ENCODE measurements around the gene SF3A2. TPM values are rescaled to one million over a fixed set of nuclear protein-coding genes. Genes with fewer than 3 reads are reported as not detected.

Gene SF3A2
- total RNA-seq, 1 experiment from 2014 or later: 184 TPM

DNA sequence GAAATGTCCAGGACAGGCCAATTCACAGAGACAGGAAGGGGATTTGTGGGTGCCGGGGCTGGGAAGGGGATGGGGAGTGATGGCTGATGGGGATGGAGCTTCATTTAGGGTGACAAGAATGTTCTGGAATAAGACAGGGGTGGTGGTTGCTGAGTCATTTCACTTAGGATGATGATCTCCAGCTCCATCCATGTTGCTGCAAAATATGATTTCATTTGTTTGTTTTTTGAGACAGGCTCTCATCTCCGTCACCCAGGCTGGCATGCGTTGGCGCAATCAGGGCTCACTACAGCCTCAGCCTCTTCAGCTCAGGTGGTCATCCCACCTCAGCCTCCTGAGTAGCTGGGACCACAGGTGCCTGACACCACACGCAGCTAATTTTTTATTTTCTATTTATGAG, 22.7 kb downstream of the SF3A2 start:
- H3K4me1 Mint-ChIP-seq: no peaks in the 10 kb centered on the region
- ChIA-PET CTCF (interaction anchor here (0.7 to 2.0 kb wide), 5 partner anchors 13 to 329 kb away, joined by 3 to 6 read pairs (median 4); partner anchors contain the start of gene LSM7), POLR2A (no interaction called here)
- peaks cover 4% of the 10 kb centered on the region for H3K27me3 Mint-ChIP-seq (ENCODE audit: low read depth)
- H3K27ac Mint-ChIP-seq: no peak overlapping the region
- no peak overlapping the region for H3K4me3 Mint-ChIP-seq
- TF ChIP-seq RELA (CRISPR knock-in tag; IDR thresholded peaks at IDR 0.05; ENCODE audit: borderline replicate concordance) (no peak), ZNF396 (CRISPR knock-in tag; IDR thresholded peaks at IDR 0.05; ENCODE audit: borderline replicate concordance) (no peak), EMX1 (CRISPR knock-in tag; IDR thresholded peaks at IDR 0.05) (no peak)
- TF ChIP-seq, protein P1, sequence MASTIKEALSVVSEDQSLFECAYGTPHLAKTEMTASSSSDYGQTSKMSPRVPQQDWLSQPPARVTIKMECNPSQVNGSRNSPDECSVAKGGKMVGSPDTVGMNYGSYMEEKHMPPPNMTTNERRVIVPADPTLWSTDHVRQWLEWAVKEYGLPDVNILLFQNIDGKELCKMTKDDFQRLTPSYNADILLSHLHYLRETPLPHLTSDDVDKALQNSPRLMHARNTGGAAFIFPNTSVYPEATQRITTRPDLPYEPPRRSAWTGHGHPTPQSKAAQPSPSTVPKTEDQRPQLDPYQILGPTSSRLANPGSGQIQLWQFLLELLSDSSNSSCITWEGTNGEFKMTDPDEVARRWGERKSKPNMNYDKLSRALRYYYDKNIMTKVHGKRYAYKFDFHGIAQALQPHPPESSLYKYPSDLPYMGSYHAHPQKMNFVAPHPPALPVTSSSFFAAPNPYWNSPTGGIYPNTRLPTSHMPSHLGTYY (CRISPR knock-in tag; IDR thresholded peaks at IDR 0.05): no peak
- no peaks in the 10 kb centered on the region for H3K36me3 Mint-ChIP-seq
- ATAC-seq: no peak
- H3K9me3 Mint-ChIP-seq: no peaks in the 10 kb centered on the region
- DNase-seq (ENCODE audit: low spot score): no peak

DNA sequence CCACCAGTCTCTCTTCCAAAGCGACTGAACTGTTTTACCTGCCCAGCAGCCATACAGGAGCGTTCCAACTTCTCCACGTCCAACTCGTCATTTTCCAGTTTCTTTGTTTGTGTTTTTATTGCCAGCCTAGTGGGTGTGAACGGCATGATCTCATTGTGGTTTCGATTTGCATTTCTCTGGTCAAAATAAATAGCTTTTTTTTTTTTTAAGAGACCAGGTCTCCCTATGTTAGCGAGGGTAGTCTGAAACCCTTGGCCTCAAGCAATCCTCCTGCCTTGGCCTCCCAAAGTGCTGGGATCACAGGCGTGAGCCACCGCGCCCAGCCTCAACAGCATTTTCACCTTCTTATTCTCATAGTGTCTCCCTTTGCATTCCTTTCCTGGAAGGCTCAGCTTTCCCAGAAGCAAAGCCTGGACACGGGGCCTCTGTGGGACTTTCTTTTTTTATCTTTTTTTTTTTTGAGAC, 23.7 kb downstream of the SF3A2 start:
- H3K9me3 Mint-ChIP-seq: no peaks in the 10 kb centered on the region
- no peak overlapping the region for H3K4me3 Mint-ChIP-seq
- ATAC-seq (no peak), DNase-seq (ENCODE audit: low spot score) (no peak)
- ChIA-PET CTCF (interaction anchor here (0.9 to 2.8 kb wide), 6 partner anchors 8 to 330 kb away, joined by 3 to 33 read pairs (median 8); partner anchors contain the start of gene PLEKHJ1), POLR2A (no interaction called here)
- no peaks in the 10 kb centered on the region for H3K36me3 Mint-ChIP-seq
- H3K27me3 Mint-ChIP-seq (ENCODE audit: low read depth): peaks cover 4% of the 10 kb centered on the region; the same call in 1 of the 2 replicates
- TF ChIP-seq ZNF138 (CRISPR knock-in tag; conservative IDR thresholded peaks at IDR 0.05): no peak
- no peak for TF ChIP-seq KAT7 (CRISPR knock-in tag; IDR thresholded peaks at IDR 0.05; ENCODE audit: borderline replicate concordance)
- TF ChIP-seq, protein P2, sequence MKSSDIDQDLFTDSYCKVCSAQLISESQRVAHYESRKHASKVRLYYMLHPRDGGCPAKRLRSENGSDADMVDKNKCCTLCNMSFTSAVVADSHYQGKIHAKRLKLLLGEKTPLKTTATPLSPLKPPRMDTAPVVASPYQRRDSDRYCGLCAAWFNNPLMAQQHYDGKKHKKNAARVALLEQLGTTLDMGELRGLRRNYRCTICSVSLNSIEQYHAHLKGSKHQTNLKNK (CRISPR knock-in tag; IDR thresholded peaks at IDR 0.05): no peak
- TF ChIP-seq TP53 (CRISPR knock-in tag; IDR thresholded peaks at IDR 0.05): no peak
- no peak for TF ChIP-seq CBFB (CRISPR knock-in tag; IDR thresholded peaks at IDR 0.05; ENCODE audit: low read depth)
- no peak for TF ChIP-seq IRF2 (CRISPR knock-in tag; IDR thresholded peaks at IDR 0.05; ENCODE audit: borderline replicate concordance, low read depth)
- no peak for TF ChIP-seq ZNF423 (CRISPR knock-in tag; IDR thresholded peaks at IDR 0.05)
- no peak for TF ChIP-seq HMGXB4 (CRISPR knock-in tag; IDR thresholded peaks at IDR 0.05)
- TF ChIP-seq, protein P3, sequence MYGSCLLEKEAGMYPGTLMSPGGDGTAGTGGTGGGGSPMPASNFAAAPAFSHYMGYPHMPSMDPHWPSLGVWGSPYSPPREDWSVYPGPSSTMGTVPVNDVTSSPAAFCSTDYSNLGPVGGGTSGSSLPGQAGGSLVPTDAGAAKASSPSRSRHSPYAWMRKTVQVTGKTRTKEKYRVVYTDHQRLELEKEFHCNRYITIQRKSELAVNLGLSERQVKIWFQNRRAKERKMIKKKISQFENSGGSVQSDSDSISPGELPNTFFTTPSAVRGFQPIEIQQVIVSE (CRISPR knock-in tag; IDR thresholded peaks at IDR 0.05; ENCODE audit: borderline replicate concordance): no peak
- TF ChIP-seq EMX1 (CRISPR knock-in tag; IDR thresholded peaks at IDR 0.05): no peak
- no peak for TF ChIP-seq RORB (CRISPR knock-in tag; IDR thresholded peaks at IDR 0.05)
- no peak for TF ChIP-seq SMAD4 (CRISPR knock-in tag; IDR thresholded peaks at IDR 0.05)
- TF ChIP-seq ELF4 (CRISPR knock-in tag; IDR thresholded peaks at IDR 0.05; ENCODE audit: low read depth): no peak
- no peak for TF ChIP-seq USF2 (CRISPR knock-in tag; IDR thresholded peaks at IDR 0.05)
- TF ChIP-seq, protein P4, sequence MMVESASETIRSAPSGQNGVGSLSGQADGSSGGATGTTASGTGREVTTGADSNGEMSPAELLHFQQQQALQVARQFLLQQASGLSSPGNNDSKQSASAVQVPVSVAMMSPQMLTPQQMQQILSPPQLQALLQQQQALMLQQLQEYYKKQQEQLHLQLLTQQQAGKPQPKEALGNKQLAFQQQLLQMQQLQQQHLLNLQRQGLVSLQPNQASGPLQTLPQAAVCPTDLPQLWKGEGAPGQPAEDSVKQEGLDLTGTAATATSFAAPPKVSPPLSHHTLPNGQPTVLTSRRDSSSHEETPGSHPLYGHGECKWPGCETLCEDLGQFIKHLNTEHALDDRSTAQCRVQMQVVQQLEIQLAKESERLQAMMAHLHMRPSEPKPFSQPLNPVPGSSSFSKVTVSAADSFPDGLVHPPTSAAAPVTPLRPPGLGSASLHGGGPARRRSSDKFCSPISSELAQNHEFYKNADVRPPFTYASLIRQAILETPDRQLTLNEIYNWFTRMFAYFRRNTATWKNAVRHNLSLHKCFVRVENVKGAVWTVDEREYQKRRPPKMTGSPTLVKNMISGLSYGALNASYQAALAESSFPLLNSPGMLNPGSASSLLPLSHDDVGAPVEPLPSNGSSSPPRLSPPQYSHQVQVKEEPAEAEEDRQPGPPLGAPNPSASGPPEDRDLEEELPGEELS (CRISPR knock-in tag; IDR thresholded peaks at IDR 0.05): no peak
- no peak overlapping the region for H3K27ac Mint-ChIP-seq
- H3K4me1 Mint-ChIP-seq: no peaks in the 10 kb centered on the region
